Endometrial microvascular endothelial cells (primary cell): ENCODE data around the gene PGAP6. TPM values are rescaled to one million over a fixed set of nuclear protein-coding genes. Genes with fewer than 3 reads are reported as not detected.
"Not testable (repeated sequence)": the region's sequence is repeated elsewhere in the genome, so short reads cannot be mapped to it uniquely, and the experiment has no call there.

Experiments
- in situ Hi-C: cut with HindIII; loops from 2 replicates; pipeline ENCODE4 v1.10.0; 2017; ENCODE audit warnings: low sequenced_read_pairs, low pct_unique_long_range_greater_than_20kb; ENCODE audit errors: inconsistent ontology term
- total RNA-seq: library from RNA; depleted of rRNA; stranded (reverse); fragments of >200 nt; gene quantifications from one replicate; pipeline ENCODE4 v1.2.3, GENCODE V29; 2015; ENCODE audit errors: inconsistent ontology term

The PGAP6 gene
- total RNA-seq, 1 donor from 2014 or later: 64.2 TPM

GRCh38 chr16:371515-372301 lies 10.1 kb downstream of the PGAP6 start:
- in situ Hi-C loops: no loop called here

DNA sequence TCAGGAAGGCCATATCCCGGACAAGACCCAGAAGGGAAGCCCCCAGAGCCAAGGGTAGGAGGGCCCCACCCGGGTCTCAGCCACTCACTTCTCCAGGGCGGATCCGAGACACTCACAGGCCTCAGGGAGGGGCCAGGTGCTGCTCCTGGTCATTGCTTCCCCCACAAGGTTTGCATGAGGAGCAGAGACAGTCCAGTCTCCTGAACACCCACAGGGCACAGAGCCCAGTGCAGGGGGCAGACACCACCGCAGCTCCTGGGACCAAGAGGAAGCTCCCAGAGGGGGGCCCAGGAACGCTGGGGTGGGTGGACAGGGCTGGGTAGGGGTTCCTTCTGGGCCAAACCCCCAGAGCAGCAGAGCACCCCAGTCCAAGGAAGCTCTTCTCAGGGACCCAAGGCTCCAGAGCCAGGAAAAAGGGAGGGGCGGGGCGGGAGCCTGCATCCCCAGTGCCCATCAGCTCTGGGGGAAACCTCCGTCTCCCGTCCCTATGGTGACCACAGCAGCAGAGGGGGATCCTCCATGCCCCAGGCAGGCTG lies 10.7 kb downstream of the PGAP6 start:
- in situ Hi-C loops: no loop called here

DNA sequence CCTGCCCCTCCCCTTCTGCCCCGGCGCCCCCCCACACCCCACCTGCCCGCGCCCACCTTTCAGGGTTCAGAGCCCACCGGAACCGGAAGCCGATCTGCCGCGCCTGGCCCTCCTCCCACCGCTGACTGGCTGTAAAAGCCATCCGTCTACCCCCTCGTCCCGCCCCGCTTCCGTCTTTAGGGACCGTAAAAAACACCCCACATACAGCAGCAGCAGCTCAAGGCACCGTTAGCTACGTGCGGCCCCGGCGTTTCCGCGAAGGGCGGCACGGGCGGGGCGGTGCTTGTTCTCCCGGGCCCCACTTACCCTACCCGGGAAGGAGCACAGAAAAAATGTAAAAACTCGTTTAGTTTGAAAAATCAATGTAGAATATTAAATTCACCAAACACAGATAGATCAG lies 11.3 kb downstream of the PGAP6 start, which contains the start of gene MRPL28:
TSS of gene MRPL28 (minus strand) at position 96 of the 400 bp plus-strand sequence. CDS start 320 bp downstream, outside the sequence.
- in situ Hi-C loops: no loop called here

- in situ Hi-C loops: no loop called here
Measured at GRCh38 chr16:369866-370436, 11.8 kb downstream of the PGAP6 start.

GRCh38 chr16:369275-369865 lies 12.4 kb downstream of the PGAP6 start:
- in situ Hi-C loops: no loop called here

GRCh38 chr16:368388-369158 lies 13.2 kb downstream of the PGAP6 start:
- in situ Hi-C loops: no loop called here

- in situ Hi-C loops: no loop called here
Measured at GRCh38 chr16:367333-367903, 14.4 kb downstream of the PGAP6 start.

GRCh38 chr16:366476-366875 lies 15.3 kb downstream of the PGAP6 start:
- in situ Hi-C loops: no loop called here

GRCh38 chr16:364595-365491 lies 16.9 kb downstream of the PGAP6 start:
- in situ Hi-C loops: no loop called here

GRCh38 chr16:363766-364490 lies 17.9 kb downstream of the PGAP6 start:
- in situ Hi-C loops: no loop called here

- in situ Hi-C loops: no loop called here
Measured at GRCh38 chr16:363110-363765, 18.5 kb downstream of the PGAP6 start.

- in situ Hi-C loops: not testable (repeated sequence)
Measured at GRCh38 chr16:362702-362999, 19.1 kb downstream of the PGAP6 start.

DNA sequence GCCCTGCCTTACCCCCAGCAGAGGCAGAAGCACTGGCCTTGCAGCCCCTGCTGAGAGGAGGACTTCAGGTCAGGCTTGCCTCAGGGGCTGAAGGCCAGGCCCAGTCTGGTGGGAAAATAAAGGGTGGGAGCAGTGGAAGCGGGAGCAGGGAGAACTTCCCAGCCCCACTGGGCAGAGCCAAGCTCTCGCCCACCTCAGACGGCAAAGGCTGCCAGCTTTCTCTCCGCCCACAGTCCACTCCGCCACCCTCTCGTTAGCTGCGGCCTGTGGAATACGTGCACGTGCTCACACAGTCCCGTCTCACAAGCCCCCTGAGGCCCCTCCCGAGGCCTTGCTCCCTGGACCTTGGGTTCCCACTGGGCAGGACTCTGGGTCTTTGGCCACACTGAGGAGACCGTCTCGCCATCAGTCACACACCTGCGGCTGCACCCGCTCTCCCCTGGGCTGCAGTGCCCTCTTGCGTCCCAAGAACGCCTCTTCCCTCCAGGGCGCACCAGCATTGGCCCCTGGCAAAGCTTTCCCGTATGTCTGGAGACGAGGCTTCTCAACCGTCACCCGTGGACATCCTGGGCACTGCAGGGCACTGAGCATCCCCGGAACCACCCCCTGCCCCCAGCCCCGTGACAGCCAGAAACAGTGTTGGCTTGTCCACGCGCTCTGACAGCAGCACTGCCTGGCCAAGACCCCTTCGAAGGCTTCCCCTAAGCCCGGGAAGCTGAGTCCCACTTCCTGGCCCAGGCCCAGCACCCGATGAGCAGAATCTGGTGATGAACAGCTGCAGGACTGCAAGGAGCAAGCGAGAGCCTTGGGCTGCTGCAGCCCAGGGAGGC lies 19.7 kb downstream of the PGAP6 start:
- in situ Hi-C loops: no loop called here

GRCh38 chr16:361341-361871 lies 20.4 kb downstream of the PGAP6 start:
- in situ Hi-C loops: no loop called here

- in situ Hi-C loops: no loop called here
Measured at GRCh38 chr16:360698-361336, 21.0 kb downstream of the PGAP6 start.
